Suppressor macrophage (primary cell): ENCODE data around the gene TMEM54.

ENCODE experiments used
- DNase-seq, 4 experiments: peaks; one replicate each; pipeline ENCODE4 v3.0.0-alpha.2; 2020 to 2022

Gene TMEM54

GRCh38 chr1:32861904-32862695 is 39.1 kb downstream of the TMEM54 start:
- DNase-seq = peak; percentile 66 to 85 (median 82)

GRCh38 chr1:32860566-32860965 is 40.6 kb downstream of the TMEM54 start:
- peak in 1 of 4 experiments; percentile 19 for DNase-seq

GRCh38 chr1:32859915-32860314 is 41.3 kb downstream of the TMEM54 start:
- no peak for DNase-seq

- no peak for DNase-seq
These were observed 42.4 kb downstream of the TMEM54 start for GRCh38 chr1:32858791-32859190.

GRCh38 chr1:32858136-32858535 is 43.1 kb downstream of the TMEM54 start:
- no peak for DNase-seq

- no peak for DNase-seq
These were observed 45.1 kb downstream of the TMEM54 start for GRCh38 chr1:32855861-32856617.

GRCh38 chr1:32848354-32849063 is 52.7 kb downstream of the TMEM54 start:
- DNase-seq = no peak
